ENCODE data around the gene RIPPLY2.

GRCh38 chr6:83891586-83891985, 38.4 kb downstream of the RIPPLY2 start:
- TF ChIP-seq POLR2AphosphoS5 (IDR thresholded peaks at IDR 0.05; ENCODE audit: insufficient read depth, low read depth, low read length) (no peak), CTCF (IDR thresholded peaks at IDR 0.05; ENCODE audit: extremely low read depth in 1 of 2, insufficient read depth in 1 of 2, low read depth in 1 of 2, low read length in 2 of 2) (no peak), POLR2A (IDR thresholded peaks at IDR 0.05; ENCODE audit: low read depth, low read length) (no peak), GATA2 (IDR thresholded peaks at IDR 0.05; ENCODE audit: insufficient read depth, insufficient read length, low read depth, low read length) (no peak), EZH2 (IDR thresholded peaks at IDR 0.05; ENCODE audit: borderline replicate concordance, low read depth, low read length, severe bottlenecking) (no peak), MAX (IDR thresholded peaks at IDR 0.05; ENCODE audit: insufficient read depth, insufficient read length) (no peak), MYC (IDR thresholded peaks at IDR 0.05; ENCODE audit: low read depth, low read length) (no peak), FOS (IDR thresholded peaks at IDR 0.05; ENCODE audit: borderline replicate concordance, insufficient read depth, low read length) (no peak)
